Muscle of leg (tissue), 11 donors: ENCODE results near the gene NUBPL. TPM values are rescaled to one million over a fixed set of nuclear protein-coding genes. Genes with fewer than 3 reads are reported as not detected.

ENCODE experiments used
- DNase-seq: peaks from one replicate; pipeline ENCODE4 v3.0.0; 2013
- H3K27ac ChIP-seq: one replicate; pipeline ENCODE4 v1.5.1; 2013; ENCODE audit warnings: mild to moderate bottlenecking, low read length, control low read depth
- H3K27me3 ChIP-seq: one replicate; pipeline ENCODE4 v1.6.1; 2013; ENCODE audit warnings: low read length; ENCODE audit not compliant: control insufficient read depth, insufficient read depth
- H3K36me3 ChIP-seq: one replicate; pipeline ENCODE4 v1.6.1; 2013; ENCODE audit warnings: low read length; ENCODE audit not compliant: control insufficient read depth, insufficient read depth
- H3K4me1 ChIP-seq: one replicate; pipeline ENCODE4 v1.6.1; 2013; ENCODE audit warnings: low read length; ENCODE audit not compliant: control insufficient read depth, insufficient read depth
- H3K4me3 ChIP-seq: one replicate; pipeline ENCODE4 v1.5.1; 2013; ENCODE audit warnings: low read length, control low read depth
- H3K9me3 ChIP-seq: replicated peaks from 2 replicates; pipeline ENCODE4 v1.6.1; 2013; ENCODE audit warnings: low read depth, low read length; ENCODE audit not compliant: control insufficient read depth
- WGBS: methylation state at CpG from one replicate; pipeline ENCODE4 v1.1.5; 2013; ENCODE audit warnings: missing lambda C conversion rate; ENCODE audit not compliant: insufficient coverage; 5-methylcytosine and 5-hydroxymethylcytosine counted together
- polyA plus RNA-seq, 8 donors: library from polyadenylated mRNA; unstranded; fragments of 120-200 nt; gene quantifications; one replicate each; pipeline versions ENCODE4 v1.2.1 to v1.2.3, GENCODE V29; 2013; ENCODE audit warnings: inconsistent platforms in 1 of 8, low replicate concordance in 1 of 8; ENCODE audit not compliant: insufficient read length in 8 of 8, insufficient read depth in 1 of 8
- total RNA-seq: library from RNA; stranded (reverse); fragments of 120-200 nt; gene quantifications from one replicate; pipeline ENCODE4 v1.2.4, GENCODE V29; 2013

The NUBPL gene
- total and polyA plus RNA-seq, 9 donors, result 7.2 to 11.2 (median 8.2) TPM

DNA sequence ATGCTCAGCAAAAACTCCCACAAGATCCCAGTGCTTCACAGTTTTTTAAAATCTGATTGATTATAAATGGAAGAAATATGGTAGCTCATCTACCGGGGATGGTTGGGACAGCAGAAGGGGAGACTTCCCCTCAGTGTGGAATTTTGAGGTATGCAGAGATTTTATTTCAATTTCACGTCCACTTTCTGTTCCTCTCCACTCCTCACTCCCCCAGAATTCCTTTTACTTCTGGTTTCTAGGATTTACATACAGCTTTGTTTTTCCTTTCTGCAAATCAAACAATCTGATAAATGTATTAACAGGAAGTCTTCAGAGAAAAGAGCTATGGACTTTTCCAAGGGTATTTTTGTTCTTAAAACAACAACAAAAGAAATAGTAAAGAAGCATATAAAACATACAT, 334.4 kb downstream of the NUBPL start:
- Histone ChIP-seq H3K4me1 (peaks cover 11% of the 10 kb centered on the region), H3K27me3 (no peaks in the 10 kb centered on the region), H3K27ac (no peak overlapping the region), H3K9me3 (no peaks in the 10 kb centered on the region), H3K36me3 (no peaks in the 10 kb centered on the region), H3K4me3 (no peak overlapping the region)
- DNase-seq, result peak; percentile 24
- WGBS, result no CpG with 5 or more reads among the region's 2 CpGs

DNA sequence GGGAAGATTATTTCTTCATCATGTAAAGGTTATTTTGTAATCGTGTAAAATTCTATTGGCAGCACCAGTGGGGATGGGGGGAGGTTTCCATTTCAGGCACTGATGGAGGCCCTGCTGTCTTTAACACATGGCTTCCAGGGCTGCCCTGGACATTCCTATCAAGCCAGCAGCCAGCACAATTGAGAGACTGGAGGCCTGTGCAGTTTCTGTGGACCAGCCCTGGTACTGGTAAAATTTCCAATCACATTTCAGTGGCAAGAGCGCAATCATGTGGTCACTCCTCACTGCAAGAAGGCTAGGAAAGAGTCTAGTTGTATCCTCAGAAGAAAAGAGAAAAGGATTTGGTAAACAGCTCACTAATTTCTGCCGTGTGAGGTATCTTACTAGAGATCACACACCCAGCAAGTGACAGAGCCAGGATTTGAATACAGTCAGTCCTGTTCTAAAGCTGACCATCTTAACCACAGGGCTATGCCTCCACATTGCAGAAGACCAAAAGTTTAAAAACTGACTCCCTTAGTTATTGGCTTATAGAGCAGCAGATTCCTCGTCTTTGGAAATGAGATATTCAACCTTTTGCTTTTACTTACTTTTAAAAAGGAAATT, 336.5 kb downstream of the NUBPL start:
- H3K27ac ChIP-seq, result no peak overlapping the region
- WGBS, result no CpG with 5 or more reads among the region's 4 CpGs
- DNase-seq, result peak; percentile 26

GRCh38 chr14:31898838-31899528, 337.8 kb downstream of the NUBPL start:
- no peaks in the 10 kb centered on the region for H3K36me3 ChIP-seq
- no peaks in the 10 kb centered on the region for H3K27me3 ChIP-seq
- H3K4me1 ChIP-seq, result peaks cover 4% of the 10 kb centered on the region
- no peaks in the 10 kb centered on the region for H3K9me3 ChIP-seq
- no peak overlapping the region for H3K4me3 ChIP-seq
- DNase-seq, result peak; percentile 56
- H3K27ac ChIP-seq, result no peak overlapping the region

More for the DNA sequence above, 336.5 kb downstream of the NUBPL start:
- Histone ChIP-seq H3K27me3 (no peaks in the 10 kb centered on the region), H3K9me3 (no peaks in the 10 kb centered on the region), H3K36me3 (no peaks in the 10 kb centered on the region), H3K4me1 (peaks cover 11% of the 10 kb centered on the region), H3K4me3 (no peak overlapping the region)

- WGBS, result 85% methylated on average over 2 of the region's 2 CpGs
Measured at GRCh38 chr14:31902002-31902401, 340.8 kb downstream of the NUBPL start.

GRCh38 chr14:31902945-31903646, 341.9 kb downstream of the NUBPL start:
- no peak for DNase-seq
- Histone ChIP-seq H3K4me1 (no peaks in the 10 kb centered on the region), H3K27me3 (no peaks in the 10 kb centered on the region), H3K36me3 (no peaks in the 10 kb centered on the region), H3K4me3 (no peak overlapping the region), H3K9me3 (no peaks in the 10 kb centered on the region), H3K27ac (no peak overlapping the region)
- 80% methylated on average over 1 of the region's 6 CpGs for WGBS

More at GRCh38 chr14:31902002-31902401, 340.8 kb downstream of the NUBPL start:
- DNase-seq, result no peak
- H3K27me3 ChIP-seq, result no peaks in the 10 kb centered on the region
- H3K27ac ChIP-seq, result no peak overlapping the region
- H3K4me1 ChIP-seq, result no peaks in the 10 kb centered on the region
- H3K4me3 ChIP-seq, result no peak overlapping the region
- H3K36me3 ChIP-seq, result no peaks in the 10 kb centered on the region
- no peaks in the 10 kb centered on the region for H3K9me3 ChIP-seq

- Histone ChIP-seq H3K27ac (no peak overlapping the region), H3K27me3 (no peaks in the 10 kb centered on the region), H3K4me1 (no peaks in the 10 kb centered on the region), H3K4me3 (no peak overlapping the region), H3K36me3 (no peaks in the 10 kb centered on the region), H3K9me3 (peaks cover 4% of the 10 kb centered on the region)
- DNase-seq, result no peak
- WGBS, result no CpG with 5 or more reads among the region's 3 CpGs
Measured at GRCh38 chr14:31909977-31910376, 348.8 kb downstream of the NUBPL start.

Other genes starting within 250 kb of the NUBPL start
- gene HEATR5A, start 140.9 kb upstream of the NUBPL start, total RNA-seq, result 26.0 TPM
- gene HEATR5A, start 140.9 kb upstream of the NUBPL start, polyA plus RNA-seq, result 10 to 100 TPM in 7 of 8 donors, 1 to 10 TPM in 1; 9.5 to 15.9 (median 12.5) TPM
- gene DTD2, start 103.9 kb upstream of the NUBPL start, total RNA-seq, result 12.7 TPM
- gene DTD2, start 103.9 kb upstream of the NUBPL start, polyA plus RNA-seq, result 10 to 100 TPM in 7 of 8 donors, 1 to 10 TPM in 1; 8.3 to 16.1 (median 12.5) TPM
- gene GPR33, start 73.4 kb upstream of the NUBPL start, total RNA-seq, result not detected
- gene GPR33, start 73.4 kb upstream of the NUBPL start, polyA plus RNA-seq, result not detected